CD8-positive, alpha-beta memory T cell (primary cell): Measurements from ENCODE around the gene SASS6. TPM values are rescaled to one million over a fixed set of nuclear protein-coding genes. Genes with fewer than 3 reads are reported as not detected.
A peak's percentile ranks its signal among the peaks of the same experiment; 100 is the strongest.

ENCODE experiments used
- CTCF ChIA-PET: fragments of 350-600 bp; sonication (Branson Sonifier 250); formaldehyde crosslinking; loops from one replicate; lab custom pipeline; 2021; ENCODE audit warnings: antibody characterized with exemption; lab: Charles Lee
- POLR2A ChIA-PET: fragments of 350-600 bp; sonication (Branson Sonifier 250); formaldehyde crosslinking; loops from one replicate; lab custom pipeline; 2021; ENCODE audit warnings: antibody characterized with exemption; lab: Charles Lee
- DNase-seq, 5 donors: peaks; one replicate each; pipeline versions ENCODE4 v3.0.0 to v3.0.0-alpha.2; 2020 to 2022; ENCODE audit warnings: mixed read lengths in 1 of 5
- H3K27ac ChIP-seq: one replicate; pipeline ENCODE4 v1.7.0; 2013; ENCODE audit warnings: low read depth, mild to moderate bottlenecking, low read length, moderate library complexity
- H3K27me3 ChIP-seq: 2 replicates; pipeline ENCODE4 v1.7.0; 2013; ENCODE audit warnings: low read length, mild to moderate bottlenecking; ENCODE audit not compliant: insufficient read depth, poor library complexity, severe bottlenecking
- H3K36me3 ChIP-seq: 2 replicates; pipeline ENCODE4 v1.7.0; 2013; ENCODE audit warnings: mild to moderate bottlenecking, low read length, moderate library complexity; ENCODE audit not compliant: insufficient read depth
- H3K4me1 ChIP-seq: 2 replicates; pipeline ENCODE4 v1.7.0; 2013; ENCODE audit warnings: mild to moderate bottlenecking, low read length, moderate library complexity; ENCODE audit not compliant: insufficient read depth
- H3K4me3 ChIP-seq: 2 replicates; pipeline ENCODE4 v1.7.0; 2013; ENCODE audit warnings: mild to moderate bottlenecking, low read length
- H3K9me3 ChIP-seq: 2 replicates; pipeline ENCODE4 v1.7.0; 2013; ENCODE audit warnings: mild to moderate bottlenecking, low read length
- H3K27ac Mint-ChIP-seq, 8 donors: one replicate each; pipeline ENCODE4 v1.8.0; 2020 to 2021; ENCODE audit warnings: mixed read lengths in 8 of 8, mild to moderate bottlenecking in 6 of 8, inconsistent platforms in 3 of 8, moderate library complexity in 3 of 8
- H3K27me3 Mint-ChIP-seq, 2 donors: one replicate each; pipeline ENCODE4 v1.8.0; 2020 to 2021; ENCODE audit warnings: mixed read lengths in 2 of 2, mild to moderate bottlenecking in 1 of 2, moderate library complexity in 1 of 2
- H3K36me3 Mint-ChIP-seq, 3 donors: one replicate each; pipeline ENCODE4 v1.8.0; 2020 to 2021; ENCODE audit warnings: mixed read lengths in 3 of 3, inconsistent platforms in 1 of 3, mild to moderate bottlenecking in 1 of 3
- H3K4me1 Mint-ChIP-seq, 3 donors: one replicate each; pipeline ENCODE4 v1.8.0; 2020 to 2021; ENCODE audit warnings: mixed read lengths in 3 of 3, inconsistent platforms in 1 of 3, mild to moderate bottlenecking in 1 of 3
- H3K4me3 Mint-ChIP-seq, 7 donors: one replicate each; pipeline ENCODE4 v1.8.0; 2020 to 2021; ENCODE audit warnings: mixed read lengths in 7 of 7, mild to moderate bottlenecking in 6 of 7, moderate library complexity in 4 of 7, inconsistent platforms in 2 of 7
- H3K9me3 Mint-ChIP-seq, 5 donors: one replicate each; pipeline ENCODE4 v1.8.0; 2020 to 2022; ENCODE audit warnings: mixed read lengths in 5 of 5, mild to moderate bottlenecking in 3 of 5, moderate library complexity in 2 of 5, inconsistent platforms in 1 of 5
- polyA plus RNA-seq: library from polyadenylated mRNA; unstranded; fragments of 300-500 nt; fragmentation: Illumina TruSeq; gene quantifications from one replicate; pipeline ENCODE4 v1.2.3, GENCODE V29; 2021
- total RNA-seq, 2 experiments: library from RNA; stranded (reverse); gene quantifications; one replicate each; pipeline ENCODE4 v1.2.3, GENCODE V29; 2021

Gene SASS6
- total and polyA plus RNA-seq, 3 experiments from 2014 or later = 2.0 to 13.1 (median 12.6) TPM

DNA sequence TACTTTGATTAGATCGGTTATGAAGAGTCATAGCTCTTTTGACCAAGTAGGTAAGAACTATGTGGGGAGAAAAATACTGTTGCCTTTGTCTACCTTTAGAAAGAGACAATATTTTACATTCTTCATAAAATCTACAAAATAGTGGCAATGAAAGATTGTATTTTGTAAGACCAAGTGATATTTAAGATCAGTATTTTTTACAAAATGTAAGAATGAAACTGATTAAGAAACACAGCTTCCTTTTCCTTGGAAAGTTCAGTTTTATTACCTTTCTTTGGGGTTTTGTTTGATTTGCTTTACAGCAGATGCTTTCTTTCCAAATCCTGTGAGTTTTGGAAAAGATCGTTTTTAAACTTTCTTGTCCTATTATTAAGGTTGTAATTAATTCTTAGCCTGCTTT lies 93.1 kb downstream of the SASS6 start:
- peak overlapping the region; percentile 98 for H3K27ac ChIP-seq
- H3K27me3 ChIP-seq = no peaks in the 10 kb centered on the region
- POLR2A ChIA-PET = interaction anchor here (0.5 to 2.5 kb wide), 3 partner anchors 70 to 948 kb away, joined by 3 to 17 read pairs (median 5); partner anchors contain the start of gene SLC35A3
- DNase-seq = no peak
- H3K4me3 ChIP-seq = peak overlapping the region; percentile 79
- Mint-ChIP-seq H3K36me3 (peaks cover 0 to 26% (median 2%) of the 10 kb centered on the region in 3 donors), H3K4me3 (peak overlapping the region; percentile 93 to 99 (median 97)), H3K4me1 (peaks cover 66 to 87% (median 83%) of the 10 kb centered on the region in 3 donors), H3K27ac (peak overlapping the region; percentile 96 to 100 (median 99)), H3K9me3 (peaks cover 0 to 2% (median 0%) of the 10 kb centered on the region in 5 donors), H3K27me3 (peaks cover 0 to 3% of the 10 kb centered on the region in 2 donors)
- no peaks in the 10 kb centered on the region for H3K36me3 ChIP-seq
- CTCF ChIA-PET = no interaction called here
- H3K9me3 ChIP-seq = no peaks in the 10 kb centered on the region
- H3K4me1 ChIP-seq = peaks cover 53% of the 10 kb centered on the region

GRCh38 chr1:100038660-100039287 lies 94.0 kb downstream of the SASS6 start:
- Histone ChIP-seq H3K27ac (peak overlapping the region; percentile 98), H3K4me1 (peaks cover 50% of the 10 kb centered on the region), H3K36me3 (no peaks in the 10 kb centered on the region), H3K27me3 (no peaks in the 10 kb centered on the region), H3K4me3 (peak overlapping the region; percentile 79), H3K9me3 (no peaks in the 10 kb centered on the region)
- H3K27me3 Mint-ChIP-seq = peaks cover 0 to 3% of the 10 kb centered on the region in 2 donors
- H3K4me3 Mint-ChIP-seq = peak overlapping the region; percentile 93 to 99 (median 97)
- CTCF ChIA-PET = interaction anchor here (1.5 kb wide), 1 partner anchor 69 kb away, joined by 6 read pairs; the partner anchor contains the start of gene SLC35A3
- peak overlapping the region; percentile 96 to 100 (median 99) for H3K27ac Mint-ChIP-seq
- peaks cover 59 to 82% (median 75%) of the 10 kb centered on the region in 3 donors for H3K4me1 Mint-ChIP-seq
- POLR2A ChIA-PET = interaction anchor here (0.5 to 2.5 kb wide), 4 partner anchors 69 to 1197 kb away, joined by 5 to 17 read pairs (median 5); partner anchors contain the start of genes SASS6, SLC35A3 and TRMT13
- H3K9me3 Mint-ChIP-seq = peaks cover 0 to 2% (median 0%) of the 10 kb centered on the region in 5 donors
- peak; percentile 58 to 85 (median 79) for DNase-seq
- peaks cover 0 to 21% (median 2%) of the 10 kb centered on the region in 3 donors for H3K36me3 Mint-ChIP-seq

GRCh38 chr1:100037927-100038659 lies 94.6 kb downstream of the SASS6 start:
- Mint-ChIP-seq H3K9me3 (peaks cover 0 to 2% (median 0%) of the 10 kb centered on the region in 5 donors), H3K27ac (peak overlapping the region; percentile 96 to 100 (median 99)), H3K27me3 (peaks cover 0 to 3% of the 10 kb centered on the region in 2 donors), H3K36me3 (peaks cover 0 to 17% (median 0%) of the 10 kb centered on the region in 3 donors), H3K4me1 (peaks cover 54 to 76% (median 68%) of the 10 kb centered on the region in 3 donors), H3K4me3 (peak overlapping the region; percentile 94 to 99 (median 97))
- Histone ChIP-seq H3K9me3 (no peaks in the 10 kb centered on the region), H3K27ac (peak overlapping the region; percentile 98), H3K36me3 (no peaks in the 10 kb centered on the region), H3K4me3 (peak overlapping the region; percentile 79), H3K27me3 (no peaks in the 10 kb centered on the region), H3K4me1 (peaks cover 47% of the 10 kb centered on the region)
- ChIA-PET POLR2A (interaction anchor here (0.6 to 2.5 kb wide), 7 partner anchors 68 to 1198 kb away, joined by 3 to 17 read pairs (median 3); partner anchors contain the start of genes AGL, SASS6, SLC35A3 and TRMT13), CTCF (interaction anchor here (0.9 to 1.5 kb wide), 2 partner anchors 10 to 68 kb away, joined by 4 to 6 read pairs; partner anchors contain the start of gene SLC35A3)
- DNase-seq = peak; percentile 86 to 91 (median 89)

DNA sequence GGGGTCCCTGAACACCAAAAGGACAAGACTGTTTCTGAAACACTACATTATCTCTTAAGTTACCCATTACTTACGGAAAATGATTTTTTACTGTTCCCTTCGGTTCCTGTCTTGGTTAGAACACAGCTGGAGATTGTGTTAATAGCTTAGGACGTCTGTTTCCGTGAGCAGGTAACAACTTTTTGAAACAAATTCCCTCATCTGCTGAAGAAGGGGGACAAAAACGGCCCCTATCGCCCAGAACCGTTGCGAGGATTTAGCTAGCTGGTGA lies 95.1 kb downstream of the SASS6 start:
- peak overlapping the region; percentile 98 for H3K27ac ChIP-seq
- CTCF ChIA-PET = interaction anchor here (0.9 to 1.5 kb wide), 2 partner anchors 9 to 67 kb away, joined by 4 to 6 read pairs; partner anchors contain the start of gene SLC35A3
- H3K9me3 Mint-ChIP-seq = peaks cover 0 to 2% (median 0%) of the 10 kb centered on the region in 5 donors
- DNase-seq = no peak
- H3K36me3 ChIP-seq = no peaks in the 10 kb centered on the region
- POLR2A ChIA-PET = interaction anchor here (0.6 to 2.5 kb wide), 8 partner anchors 22 to 316 kb away, joined by 3 to 17 read pairs (median 3); partner anchors contain the start of genes AGL, SASS6, SLC35A3 and TRMT13
- H3K4me1 Mint-ChIP-seq = peaks cover 49 to 71% (median 63%) of the 10 kb centered on the region in 3 donors
- peaks cover 0 to 16% (median 0%) of the 10 kb centered on the region in 3 donors for H3K36me3 Mint-ChIP-seq
- peak overlapping the region; percentile 94 to 99 (median 97) for H3K4me3 Mint-ChIP-seq
- H3K4me3 ChIP-seq = peak overlapping the region; percentile 79
- no peaks in the 10 kb centered on the region for H3K27me3 ChIP-seq
- H3K27ac Mint-ChIP-seq = peak overlapping the region; percentile 96 to 100 (median 99)
- H3K9me3 ChIP-seq = no peaks in the 10 kb centered on the region
- H3K27me3 Mint-ChIP-seq = peaks cover 0 to 3% of the 10 kb centered on the region in 2 donors
- peaks cover 42% of the 10 kb centered on the region for H3K4me1 ChIP-seq

DNA sequence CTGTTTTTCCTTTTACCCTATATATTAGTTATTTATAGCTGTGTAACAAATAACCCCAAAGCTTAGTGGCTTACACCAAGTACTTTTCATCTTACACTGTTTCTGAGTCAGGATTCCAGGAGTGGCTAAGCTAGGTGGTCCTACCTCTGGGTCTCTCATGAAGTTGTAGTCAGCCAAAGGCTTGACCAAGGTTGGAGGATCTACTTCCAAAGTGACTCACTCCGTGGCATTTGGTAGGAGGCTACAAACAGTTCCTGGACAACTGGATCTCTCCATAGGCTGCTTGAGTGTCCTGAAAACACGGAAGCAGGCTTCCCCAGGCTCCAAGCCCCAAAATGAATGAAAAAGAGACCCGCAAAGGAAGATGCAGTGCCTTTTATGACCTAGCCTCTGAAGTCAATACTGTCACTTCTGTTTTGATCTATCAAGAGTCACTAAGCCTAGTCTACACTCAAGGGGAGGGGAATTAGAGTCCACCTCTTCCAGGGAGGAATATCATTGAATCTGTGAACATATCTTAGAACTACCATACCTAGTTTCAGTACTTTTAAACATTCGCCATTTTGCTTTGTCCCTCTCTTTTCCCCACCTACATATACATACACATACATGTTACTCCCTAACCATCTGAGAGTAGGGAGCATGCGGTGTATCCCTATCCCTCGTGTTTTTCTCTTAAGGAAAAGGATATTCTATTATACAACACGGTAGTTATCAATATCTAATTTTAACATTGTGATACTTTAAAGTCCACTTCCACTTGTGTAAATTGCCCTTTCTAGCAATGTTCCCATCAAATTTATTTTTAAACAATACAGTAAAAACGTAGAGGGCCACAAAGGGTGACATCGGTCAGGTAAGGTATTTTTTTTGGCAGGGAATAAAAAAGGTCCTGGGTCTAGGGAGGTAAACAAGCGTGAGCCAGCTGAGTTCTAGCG lies 95.7 kb downstream of the SASS6 start:
- Histone ChIP-seq H3K9me3 (no peaks in the 10 kb centered on the region), H3K27me3 (no peaks in the 10 kb centered on the region), H3K4me1 (peaks cover 37% of the 10 kb centered on the region), H3K27ac (peak overlapping the region; percentile 98), H3K36me3 (no peaks in the 10 kb centered on the region), H3K4me3 (peak overlapping the region; percentile 79)
- H3K27me3 Mint-ChIP-seq = peaks cover 0 to 3% of the 10 kb centered on the region in 2 donors
- H3K36me3 Mint-ChIP-seq = peaks cover 0 to 16% (median 0%) of the 10 kb centered on the region in 3 donors
- peaks cover 43 to 65% (median 57%) of the 10 kb centered on the region in 3 donors for H3K4me1 Mint-ChIP-seq
- POLR2A ChIA-PET = interaction anchor here (0.6 to 2.5 kb wide), 5 partner anchors 23 to 271 kb away, joined by 3 to 17 read pairs (median 3); partner anchors contain the start of genes AGL and SLC35A3
- H3K9me3 Mint-ChIP-seq = peaks cover 0 to 2% (median 0%) of the 10 kb centered on the region in 5 donors
- peak overlapping the region; percentile 96 to 100 (median 99) for H3K27ac Mint-ChIP-seq
- peak in 1 of 5 donors; percentile 17 for DNase-seq
- CTCF ChIA-PET = interaction anchor here (0.9 to 1.5 kb wide), 2 partner anchors 8 to 67 kb away, joined by 4 to 6 read pairs; partner anchors contain the start of gene SLC35A3
- peak overlapping the region; percentile 94 to 99 (median 97) for H3K4me3 Mint-ChIP-seq

DNA sequence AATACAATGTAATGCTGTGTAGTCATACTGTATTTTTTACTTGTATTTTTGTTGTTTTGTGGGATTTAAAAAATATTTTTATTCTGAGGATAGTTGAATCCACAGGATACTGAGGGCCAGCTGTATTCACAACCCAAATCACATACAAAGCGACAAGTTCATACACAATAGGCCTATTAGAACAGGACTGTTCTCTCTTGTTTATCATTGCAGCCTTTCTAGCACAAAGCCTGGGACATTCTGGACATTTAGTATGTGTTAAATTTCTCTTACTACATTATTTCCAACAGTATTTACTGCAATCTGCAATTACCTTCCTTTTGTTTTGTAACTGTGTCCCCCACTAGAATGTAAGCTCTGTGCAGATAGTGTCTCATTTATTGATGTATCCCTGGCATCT lies 97.5 kb downstream of the SASS6 start:
- peaks cover 19% of the 10 kb centered on the region for H3K4me1 ChIP-seq
- no peak overlapping the region for H3K27ac ChIP-seq
- H3K27ac Mint-ChIP-seq = peak overlapping the region in 2 of 8 donors; percentile 43 to 71
- POLR2A ChIA-PET = no interaction called here
- H3K27me3 ChIP-seq = no peaks in the 10 kb centered on the region
- peaks cover 0 to 2% (median 0%) of the 10 kb centered on the region in 5 donors for H3K9me3 Mint-ChIP-seq
- no peak overlapping the region for H3K4me3 ChIP-seq
- no peak for DNase-seq
- H3K9me3 ChIP-seq = no peaks in the 10 kb centered on the region
- peaks cover 0 to 3% of the 10 kb centered on the region in 2 donors for H3K27me3 Mint-ChIP-seq
- CTCF ChIA-PET = no interaction called here
- H3K4me3 Mint-ChIP-seq = peak overlapping the region in 1 of 7 donors; percentile 69
- H3K36me3 ChIP-seq = no peaks in the 10 kb centered on the region
- H3K4me1 Mint-ChIP-seq = peaks cover 31 to 47% (median 39%) of the 10 kb centered on the region in 3 donors
- peaks cover 0 to 16% (median 0%) of the 10 kb centered on the region in 3 donors for H3K36me3 Mint-ChIP-seq
